GM12875 (cell line): ENCODE measurements around the gene RGS6.

Experiments
- H3K4me3 ChIP-seq: one replicate; pipeline ENCODE4 v1.5.1; 2011; ENCODE audit warnings: low read depth, low read length, control low read depth
- CTCF ChIP-seq: IDR thresholded peaks from 2 replicates; pipeline ENCODE4 v1.5.1; 2011; ENCODE audit warnings: low read depth, mild to moderate bottlenecking, control low read depth, inconsistent platforms, low read length, moderate library complexity, borderline replicate concordance; ENCODE audit not compliant: insufficient read depth

Gene RGS6

GRCh38 chr14:72513346-72513745 lies 581.1 kb downstream of the RGS6 start:
- TF ChIP-seq CTCF, result no peak
- H3K4me3 ChIP-seq, result no peak overlapping the region

DNA sequence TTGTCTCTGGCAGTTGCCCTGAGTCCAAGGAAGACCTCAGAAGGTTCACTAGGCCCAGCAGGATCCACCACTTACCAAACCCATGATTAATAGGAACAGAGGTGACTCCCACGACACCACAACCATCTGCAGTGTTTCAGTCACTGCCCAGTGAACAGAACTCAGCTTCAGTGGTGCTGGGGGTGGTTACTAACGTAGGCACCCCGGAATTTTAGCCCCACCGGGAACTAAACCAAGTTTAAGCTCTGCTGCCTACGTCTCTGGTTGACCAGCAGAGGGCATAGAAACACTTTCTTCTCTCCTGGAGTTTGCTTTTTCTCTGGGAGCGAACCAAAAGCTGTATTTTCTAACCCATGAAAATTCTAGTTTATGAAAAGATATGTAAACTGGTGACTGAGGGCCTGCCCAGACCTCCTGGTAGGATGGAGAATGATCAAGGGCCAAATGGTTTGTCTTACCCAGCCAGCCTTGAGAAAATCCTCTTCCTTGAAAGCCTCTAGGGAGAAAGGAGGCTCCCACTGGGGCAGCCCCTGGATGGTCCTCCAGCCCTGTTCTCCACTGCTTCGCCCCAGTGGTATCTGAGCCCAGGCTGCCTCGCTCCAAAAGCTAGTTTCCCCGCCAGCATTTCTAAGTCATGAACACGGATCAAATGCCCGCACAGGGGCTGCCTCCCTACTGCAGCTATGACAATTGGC lies 581.9 kb downstream of the RGS6 start:
- H3K4me3 ChIP-seq, result no peak overlapping the region

GRCh38 chr14:72514660-72515025 lies 582.4 kb downstream of the RGS6 start:
- TF ChIP-seq CTCF, result no peak
- H3K4me3 ChIP-seq, result no peak overlapping the region

More for the DNA sequence above, 581.9 kb downstream of the RGS6 start:
- peak; percentile 74 for TF ChIP-seq CTCF

DNA sequence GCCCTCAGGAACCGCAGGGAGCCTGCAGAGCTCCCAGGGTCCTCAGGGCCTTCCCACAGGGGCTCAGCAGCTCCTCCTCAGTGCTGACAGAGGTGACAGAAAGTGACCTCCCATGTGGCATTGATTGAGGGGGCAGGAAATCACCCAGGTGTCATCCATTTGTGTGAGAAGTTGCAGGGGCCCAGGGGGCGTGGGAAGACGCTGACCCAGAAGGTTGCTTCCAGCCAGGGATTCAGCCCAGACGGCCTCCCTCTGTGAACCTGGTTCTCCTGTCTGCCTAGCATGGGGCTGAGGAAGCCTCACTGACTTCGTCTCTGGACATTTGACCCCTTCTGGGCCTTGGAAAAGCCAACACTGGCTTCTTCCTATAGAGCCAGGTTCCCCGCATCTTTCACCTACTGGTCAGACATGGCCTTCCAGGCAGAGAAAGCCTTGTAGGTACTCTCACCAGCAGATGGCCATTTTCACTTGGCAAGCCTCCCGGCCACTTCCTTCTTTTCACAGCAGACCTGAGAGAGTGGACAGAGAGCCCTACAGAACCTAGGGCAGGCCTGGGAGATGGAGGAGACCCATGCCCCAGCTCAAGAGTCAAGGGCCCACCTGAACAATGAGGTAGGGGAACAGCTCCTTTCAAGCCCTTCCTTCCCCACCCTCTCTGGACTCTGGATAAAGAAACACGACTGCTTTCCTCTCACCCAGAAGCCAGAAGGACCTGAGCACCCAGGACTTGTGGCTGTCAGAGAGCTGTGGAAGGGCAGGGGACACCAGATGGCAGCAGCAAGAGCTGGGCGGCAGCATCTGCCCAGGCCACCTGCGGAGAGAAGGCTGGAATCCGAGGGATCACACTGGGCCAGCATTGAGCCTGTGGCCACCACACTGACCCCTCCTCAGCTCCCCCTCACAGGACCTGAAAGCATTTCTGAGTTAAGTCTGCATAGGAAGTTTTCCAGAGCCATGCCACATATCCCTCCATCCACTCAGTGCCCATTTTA lies 583.8 kb downstream of the RGS6 start:
- H3K4me3 ChIP-seq, result no peak overlapping the region
- no peak for TF ChIP-seq CTCF

DNA sequence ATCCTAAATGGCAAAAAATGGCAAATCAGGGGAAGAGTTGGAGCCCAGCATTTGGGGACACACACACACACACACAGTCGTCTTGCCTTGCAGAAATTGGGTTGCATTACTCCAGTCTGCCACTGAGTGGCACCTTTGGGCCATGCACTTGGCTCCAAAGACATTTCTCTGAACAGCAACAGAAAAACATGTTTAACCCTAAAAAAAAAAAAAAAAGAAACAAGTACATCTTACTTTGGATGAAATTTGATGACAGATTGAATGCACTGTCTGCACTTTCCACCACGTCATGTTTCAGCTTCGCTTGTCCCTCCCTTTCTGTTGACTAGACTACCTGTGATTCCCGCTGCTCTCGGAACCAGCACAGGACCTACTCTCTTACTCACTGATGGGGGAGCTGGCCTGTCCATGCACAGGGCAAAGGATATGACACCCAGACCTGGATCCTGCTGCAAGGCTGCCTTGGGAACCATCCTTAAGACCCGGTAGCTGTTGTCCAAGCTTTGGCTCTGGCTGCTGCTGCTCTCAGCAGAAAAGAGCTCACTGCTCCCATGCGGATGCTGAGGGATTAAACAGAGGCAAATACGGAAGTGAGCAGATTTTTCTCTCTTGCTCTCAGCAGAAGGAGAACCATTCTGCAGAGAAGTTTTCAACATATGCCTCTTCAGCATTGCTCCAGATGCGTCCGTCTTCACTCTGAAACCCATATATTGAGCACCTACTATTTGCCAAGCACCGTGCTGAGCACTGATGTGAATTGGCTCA lies 584.9 kb downstream of the RGS6 start:
- no peak overlapping the region for H3K4me3 ChIP-seq
- TF ChIP-seq CTCF, result peak; percentile 80

DNA sequence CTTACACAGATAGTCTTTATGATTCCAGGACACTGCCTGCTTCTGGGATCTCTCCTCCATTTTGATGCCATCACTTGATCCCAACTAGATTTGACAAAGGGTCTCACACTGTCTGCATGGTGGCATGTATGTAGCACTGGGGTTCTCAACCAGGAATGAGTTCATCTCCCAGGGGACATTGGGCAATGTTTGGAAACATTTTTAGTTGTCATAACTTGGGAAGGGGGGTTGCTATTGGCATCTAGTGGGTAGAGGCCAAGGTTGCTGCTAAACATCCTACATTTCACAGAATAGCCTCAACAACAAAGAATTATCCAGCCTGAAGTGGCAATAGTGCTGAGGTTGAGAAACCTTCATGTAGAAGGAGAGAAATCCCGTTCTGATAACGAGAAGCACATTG lies 585.5 kb downstream of the RGS6 start:
- no peak overlapping the region for H3K4me3 ChIP-seq
- TF ChIP-seq CTCF, result no peak
